Mucosa of rectum (tissue), 2 donors: ENCODE measurements around the gene PDIA2.

Experiments
- H3K27ac ChIP-seq, 2 donors: one replicate each; pipeline ENCODE4 v1.7.0; 2013; ENCODE audit warnings: inconsistent platforms in 2 of 2, low read depth in 2 of 2, low read length in 2 of 2
- H3K27me3 ChIP-seq, 2 donors: one replicate each; pipeline ENCODE4 v1.7.0; 2013; ENCODE audit warnings: low read length in 2 of 2; ENCODE audit not compliant: control insufficient read depth in 2 of 2, insufficient read depth in 2 of 2
- H3K36me3 ChIP-seq, 2 donors: one replicate each; pipeline ENCODE4 v1.7.0; 2013; ENCODE audit warnings: low read length in 2 of 2; ENCODE audit not compliant: control insufficient read depth in 2 of 2, insufficient read depth in 2 of 2
- H3K4me1 ChIP-seq, 2 donors: one replicate each; pipeline ENCODE4 v1.7.0; 2013; ENCODE audit warnings: low read length in 2 of 2, mild to moderate bottlenecking in 1 of 2; ENCODE audit not compliant: control insufficient read depth in 2 of 2, insufficient read depth in 2 of 2
- H3K4me3 ChIP-seq, 2 donors: one replicate each; pipeline ENCODE4 v1.7.0; 2013; ENCODE audit warnings: low read length in 2 of 2
- H3K9ac ChIP-seq, 2 donors: one replicate each; pipeline ENCODE4 v1.7.0; 2013; ENCODE audit warnings: low read length in 2 of 2, low read depth in 1 of 2, mild to moderate bottlenecking in 1 of 2
- H3K9me3 ChIP-seq, 2 donors: one replicate each; pipeline ENCODE4 v1.7.0; 2013; ENCODE audit warnings: low read length in 2 of 2; ENCODE audit not compliant: control insufficient read depth in 2 of 2
- donor health status: healthy.
- donor health status: Normal muscosa, but diverticular disease.

The PDIA2 gene

DNA sequence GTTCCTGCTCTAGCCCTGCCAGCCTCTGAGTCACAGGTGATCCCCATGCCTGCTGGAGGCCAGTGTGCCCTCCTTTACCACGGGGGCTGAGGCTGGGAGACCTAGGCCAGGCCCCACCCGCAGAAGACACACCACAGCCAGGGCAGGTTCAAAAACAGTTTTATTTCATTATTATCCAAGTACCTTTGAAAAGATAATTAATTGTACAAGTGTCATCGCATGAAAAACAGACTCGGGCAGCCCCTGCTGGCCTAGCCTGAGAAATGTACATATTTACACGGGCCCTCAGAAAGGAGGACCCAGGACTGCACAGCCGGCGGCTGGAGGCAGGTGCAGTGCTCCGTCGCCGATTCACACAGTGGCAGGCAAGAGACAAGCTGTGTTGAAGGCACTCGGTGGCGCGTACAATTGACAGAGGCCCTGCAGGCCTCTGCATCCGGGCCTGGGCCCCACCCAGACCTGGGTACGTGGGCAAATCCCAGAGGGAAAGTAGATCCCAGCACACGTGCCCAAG is 4.4 kb downstream of the PDIA2 start:
- H3K9ac ChIP-seq = no peak overlapping the region
- no peaks in the 10 kb centered on the region for H3K27me3 ChIP-seq
- H3K9me3 ChIP-seq = no peaks in the 10 kb centered on the region
- H3K4me3 ChIP-seq = no peak overlapping the region
- H3K27ac ChIP-seq = no peak overlapping the region
- no peaks in the 10 kb centered on the region for H3K4me1 ChIP-seq
- peaks cover 26 to 27% of the 10 kb centered on the region in 2 donors for H3K36me3 ChIP-seq

DNA sequence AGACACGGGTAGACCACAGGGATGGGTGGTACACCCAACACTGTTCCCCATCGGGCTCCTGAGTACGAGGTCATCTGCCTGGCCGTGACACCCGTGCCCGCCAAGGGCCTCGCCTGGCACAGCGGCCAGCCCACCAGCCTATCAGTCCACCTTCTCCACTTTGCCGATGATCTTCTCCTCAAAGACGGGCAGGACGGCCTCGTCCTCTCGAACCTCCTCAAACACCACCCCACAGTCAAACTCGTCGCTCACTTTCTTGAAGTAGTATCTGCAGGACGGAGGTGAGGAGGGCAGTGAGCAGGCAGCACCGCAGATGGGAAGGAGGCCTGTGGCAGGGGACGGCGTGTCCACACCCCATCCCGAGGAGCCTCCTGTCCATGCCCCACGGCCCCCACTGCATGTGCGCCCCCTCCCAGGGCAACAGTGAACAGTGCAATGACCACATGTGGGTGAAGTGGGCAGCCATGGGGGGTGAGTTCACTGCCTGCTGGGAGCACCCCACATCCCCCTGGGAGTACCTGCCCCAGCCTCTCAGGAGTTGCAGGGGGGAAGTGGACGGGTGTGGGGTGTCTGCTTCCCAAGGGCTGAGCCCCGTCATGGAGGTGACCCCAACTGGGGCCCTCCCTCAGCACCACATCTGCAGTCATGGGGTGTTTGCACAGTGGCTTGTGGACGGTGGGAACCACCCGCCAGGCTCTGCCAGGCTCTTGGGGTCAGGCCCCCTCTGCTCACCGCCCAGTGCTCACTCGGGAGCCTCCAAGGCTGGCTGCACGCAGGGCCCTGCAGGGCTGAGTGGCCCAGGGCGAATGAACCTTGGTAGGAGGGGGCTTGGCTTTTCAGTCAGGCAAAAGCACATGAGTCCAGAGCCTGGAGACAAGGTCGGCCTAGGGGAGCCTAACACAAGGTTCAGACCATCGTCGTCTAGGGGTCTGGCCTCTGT is 5.3 kb downstream of the PDIA2 start:
- H3K4me3 ChIP-seq = no peak overlapping the region
- H3K36me3 ChIP-seq = peaks cover 31 to 35% of the 10 kb centered on the region in 2 donors
- H3K9me3 ChIP-seq = no peaks in the 10 kb centered on the region

DNA sequence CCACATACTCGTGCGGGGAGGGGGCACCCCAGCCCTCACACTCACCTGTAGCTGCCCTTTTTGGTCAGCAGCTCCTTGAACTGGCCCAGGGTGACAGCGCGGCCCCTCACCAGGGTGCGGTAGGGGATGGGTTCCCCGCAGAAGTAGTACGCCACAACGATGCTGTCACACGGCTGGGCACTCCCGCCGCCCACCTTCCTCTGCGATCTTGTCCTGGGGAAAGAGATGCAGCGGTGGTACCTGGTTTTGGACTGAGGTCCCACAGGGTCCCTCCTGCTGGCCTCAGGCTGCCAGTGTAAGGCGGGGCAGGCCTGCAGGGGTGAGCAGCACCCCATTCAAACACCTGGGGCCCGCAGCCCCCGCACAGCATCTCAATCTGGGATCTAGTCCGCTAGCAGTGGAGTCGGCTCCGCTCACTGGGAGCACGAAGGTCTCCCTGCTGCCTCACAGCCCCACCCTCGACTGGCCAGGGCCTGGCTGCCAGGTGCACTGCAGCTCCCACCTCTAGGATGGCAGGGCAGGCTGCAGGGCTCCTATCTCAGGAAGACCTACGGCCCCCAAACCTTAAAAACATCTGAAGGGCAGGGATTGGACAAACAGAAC is 6.5 kb downstream of the PDIA2 start:
- Histone ChIP-seq H3K4me3 (no peak overlapping the region), H3K27me3 (no peaks in the 10 kb centered on the region), H3K9ac (no peak overlapping the region), H3K4me1 (no peaks in the 10 kb centered on the region), H3K27ac (no peak overlapping the region), H3K36me3 (peaks cover 33 to 36% of the 10 kb centered on the region in 2 donors), H3K9me3 (no peaks in the 10 kb centered on the region)

More for the DNA sequence above, 5.3 kb downstream of the PDIA2 start:
- H3K27ac ChIP-seq = no peak overlapping the region
- no peaks in the 10 kb centered on the region for H3K27me3 ChIP-seq
- H3K4me1 ChIP-seq = no peaks in the 10 kb centered on the region
- H3K9ac ChIP-seq = no peak overlapping the region

DNA sequence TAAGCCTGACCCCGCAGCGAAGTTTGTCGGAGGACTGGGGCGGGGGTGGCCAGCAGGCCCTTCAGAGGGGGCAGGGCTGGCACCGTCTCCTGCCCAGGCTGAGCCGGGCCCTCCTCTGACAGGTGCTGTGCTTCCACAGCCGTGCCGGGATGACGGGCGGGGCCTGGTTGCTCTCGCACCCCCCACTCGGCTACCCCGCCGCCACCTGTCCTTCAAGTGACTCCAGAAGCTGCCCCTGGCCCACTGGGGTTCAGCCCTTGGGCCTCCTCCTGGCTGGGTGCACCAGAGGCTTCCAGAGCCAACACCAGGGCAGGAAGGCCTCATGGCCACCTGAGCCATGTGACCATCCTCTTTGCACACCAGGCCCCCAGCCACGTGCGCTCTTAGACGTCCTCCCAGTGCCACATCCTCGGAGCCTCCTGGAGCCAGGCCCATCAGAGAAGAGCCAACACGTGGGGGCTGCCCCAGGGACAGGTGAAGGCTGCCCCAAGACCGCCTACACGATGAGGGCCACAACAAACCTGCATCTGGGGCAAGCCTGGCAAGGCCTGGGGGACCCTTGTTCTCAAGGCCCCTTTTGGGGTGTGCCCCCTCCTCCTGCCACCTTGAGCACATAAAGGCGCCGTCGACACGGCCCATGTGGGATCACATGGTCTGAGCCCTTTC is 7.2 kb downstream of the PDIA2 start:
- H3K4me1 ChIP-seq = no peaks in the 10 kb centered on the region
- H3K27ac ChIP-seq = no peak overlapping the region
- no peak overlapping the region for H3K4me3 ChIP-seq
- H3K36me3 ChIP-seq = peaks cover 33 to 36% of the 10 kb centered on the region in 2 donors
- no peak overlapping the region for H3K9ac ChIP-seq
- H3K27me3 ChIP-seq = no peaks in the 10 kb centered on the region
- no peaks in the 10 kb centered on the region for H3K9me3 ChIP-seq

DNA sequence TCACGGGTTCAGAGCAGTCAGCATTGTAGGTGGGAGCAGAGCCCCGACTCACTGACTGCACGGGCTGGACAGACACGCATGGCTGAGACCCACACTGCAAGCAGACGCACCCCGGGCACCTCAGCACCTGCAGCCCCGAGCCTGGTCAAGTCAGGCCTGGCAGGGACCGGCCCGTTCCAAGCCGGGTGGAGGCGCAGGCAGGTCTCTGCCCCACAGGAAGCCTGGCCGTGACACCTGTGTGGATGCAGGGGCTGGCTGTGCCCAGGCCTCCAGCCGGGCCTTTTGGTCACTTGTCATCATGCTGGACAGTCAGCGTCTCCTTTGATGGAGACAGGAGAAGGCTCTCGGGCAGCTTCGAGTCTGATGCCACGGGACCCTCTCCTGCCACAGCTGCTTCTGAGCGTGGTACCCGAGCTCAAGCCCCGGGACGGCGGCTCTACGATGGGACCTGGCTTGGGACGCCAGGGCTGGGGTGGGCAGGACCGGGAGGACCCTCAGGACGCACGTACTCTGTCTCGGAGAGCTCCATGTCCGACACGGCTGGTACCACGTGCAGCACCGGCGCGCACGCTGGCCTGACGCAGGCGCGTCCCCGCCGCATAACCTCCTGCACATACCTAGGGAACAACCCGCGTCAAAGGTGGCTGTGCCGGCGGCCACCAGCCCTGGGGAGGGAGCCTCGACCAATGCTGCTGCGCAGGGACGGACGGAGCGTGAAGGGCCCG is 7.9 kb downstream of the PDIA2 start:
- Histone ChIP-seq H3K4me1 (no peaks in the 10 kb centered on the region), H3K36me3 (peaks cover 33 to 36% of the 10 kb centered on the region in 2 donors), H3K27me3 (no peaks in the 10 kb centered on the region), H3K9ac (no peak overlapping the region), H3K4me3 (no peak overlapping the region), H3K27ac (no peak overlapping the region), H3K9me3 (no peaks in the 10 kb centered on the region)

DNA sequence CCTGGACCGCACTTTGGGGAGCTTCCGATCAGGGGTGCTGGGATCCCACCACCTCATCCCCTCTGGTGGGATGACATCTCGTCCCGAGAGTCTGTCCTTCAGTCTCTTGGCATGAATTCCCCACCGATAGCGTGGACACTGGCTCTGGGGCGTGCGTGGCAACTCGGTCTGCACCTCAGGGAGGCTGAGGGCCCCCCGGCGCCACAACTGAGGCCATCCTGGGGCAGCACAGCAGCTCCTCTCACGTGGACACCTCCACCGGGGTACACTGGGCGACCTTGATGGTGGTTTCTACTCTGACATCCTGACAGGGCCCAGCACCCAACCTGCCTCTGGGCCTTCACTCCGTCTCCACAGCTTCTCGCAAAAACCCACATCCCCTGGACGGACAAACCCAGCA is 8.6 kb downstream of the PDIA2 start:
- Histone ChIP-seq H3K27me3 (no peaks in the 10 kb centered on the region), H3K27ac (no peak overlapping the region), H3K4me3 (no peak overlapping the region), H3K36me3 (peaks cover 36% of the 10 kb centered on the region in 2 donors), H3K9ac (no peak overlapping the region), H3K9me3 (no peaks in the 10 kb centered on the region), H3K4me1 (no peaks in the 10 kb centered on the region)

DNA sequence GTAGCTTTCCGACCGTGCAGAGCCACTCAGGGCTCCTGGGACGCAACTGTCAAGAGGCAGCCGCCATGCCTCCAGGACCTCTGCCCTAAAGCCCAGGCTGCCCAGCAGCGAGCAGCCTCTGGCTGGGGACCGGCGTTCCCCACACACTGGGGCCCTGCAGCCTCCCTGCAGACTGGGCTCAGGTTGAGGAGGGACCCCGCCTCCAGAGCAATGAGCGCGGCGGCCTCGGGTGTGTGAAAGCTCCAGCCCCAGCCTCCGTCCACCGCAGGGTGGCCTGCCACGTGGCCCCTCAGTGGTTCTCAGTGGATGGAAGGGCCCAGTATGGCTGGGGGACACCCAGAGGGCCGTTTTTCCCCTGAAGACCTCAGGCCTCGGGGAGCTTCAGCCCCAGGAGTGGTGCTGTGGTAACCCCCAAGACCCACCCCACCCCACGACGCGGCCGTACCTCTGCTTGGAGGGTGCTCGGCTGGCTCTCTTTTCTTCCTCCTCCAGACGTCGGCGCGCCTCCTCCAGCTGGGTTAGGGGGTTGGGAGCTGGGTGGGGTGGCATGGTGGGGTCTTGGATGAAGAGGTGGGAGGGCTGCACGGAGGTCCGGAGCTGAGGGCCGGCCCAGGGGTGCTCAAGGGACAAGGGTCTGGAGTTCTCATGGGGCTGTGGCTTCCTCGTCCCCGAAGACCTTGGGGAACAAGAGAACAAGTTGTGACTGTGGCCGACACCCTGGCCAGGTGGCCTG is 10.2 kb downstream of the PDIA2 start:
- Histone ChIP-seq H3K9me3 (no peaks in the 10 kb centered on the region), H3K36me3 (peaks cover 37 to 42% of the 10 kb centered on the region in 2 donors), H3K4me3 (no peak overlapping the region), H3K9ac (no peak overlapping the region), H3K27me3 (no peaks in the 10 kb centered on the region), H3K27ac (no peak overlapping the region), H3K4me1 (no peaks in the 10 kb centered on the region)

DNA sequence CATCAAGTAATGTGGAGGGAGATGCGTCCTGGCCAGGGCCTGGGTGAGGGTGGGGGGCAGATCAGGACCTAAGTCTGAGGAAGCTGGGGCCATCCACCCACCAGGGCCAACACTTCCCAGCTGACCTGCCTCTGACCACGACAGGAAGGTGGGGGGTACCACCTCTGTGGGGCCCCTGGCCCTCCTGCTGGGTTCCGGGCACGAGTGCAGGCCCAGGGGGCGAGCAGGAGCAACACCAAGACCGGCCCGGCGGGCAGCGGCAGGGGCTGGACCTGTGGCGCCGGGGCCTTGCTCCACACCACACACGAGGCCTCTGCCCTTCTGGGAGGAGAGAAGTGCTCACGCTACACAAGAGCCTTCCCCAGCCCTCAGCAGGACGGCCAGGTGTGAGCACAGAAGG is 13.3 kb downstream of the PDIA2 start:
- Histone ChIP-seq H3K36me3 (peaks cover 27 to 28% of the 10 kb centered on the region in 2 donors), H3K27ac (no peak overlapping the region), H3K4me1 (no peaks in the 10 kb centered on the region), H3K9ac (no peak overlapping the region), H3K4me3 (no peak overlapping the region), H3K9me3 (no peaks in the 10 kb centered on the region), H3K27me3 (no peaks in the 10 kb centered on the region)

DNA sequence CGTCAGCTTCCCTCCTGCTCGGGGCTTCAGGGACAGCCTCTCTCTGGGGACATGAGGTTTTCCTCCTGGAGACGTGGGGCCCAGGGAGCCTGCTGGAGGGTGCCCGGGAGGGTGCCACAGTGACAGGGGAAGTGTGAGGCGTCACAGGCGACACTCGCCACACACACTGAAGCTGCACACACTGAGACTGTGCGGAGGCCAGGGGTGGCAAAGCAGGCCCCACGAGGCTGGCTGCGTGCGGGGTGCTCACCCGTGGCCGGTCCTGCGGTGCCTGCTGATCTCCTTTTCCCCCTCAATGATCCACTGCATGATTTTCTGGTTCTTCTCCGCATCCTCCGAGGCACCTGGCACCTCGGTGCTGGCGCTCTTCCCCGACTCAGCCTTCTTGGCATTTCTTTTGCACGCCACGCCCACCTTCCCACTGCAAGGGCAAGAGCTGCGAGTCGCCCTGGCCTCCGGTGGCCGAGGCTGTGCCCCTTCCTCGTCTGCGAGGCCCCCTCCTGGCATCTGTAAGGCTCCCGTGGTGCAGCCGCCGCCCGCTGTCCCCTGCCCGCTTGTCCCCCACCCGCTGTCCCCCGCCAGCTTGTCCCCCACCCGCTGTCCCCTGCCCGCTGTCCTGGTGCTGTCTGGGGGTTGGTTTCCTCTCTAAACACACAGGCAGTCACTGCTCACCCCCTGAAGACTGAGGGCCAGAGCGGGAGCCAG is 14.0 kb downstream of the PDIA2 start:
- no peak overlapping the region for H3K4me3 ChIP-seq
- H3K27me3 ChIP-seq = no peaks in the 10 kb centered on the region
- H3K9ac ChIP-seq = no peak overlapping the region
- H3K36me3 ChIP-seq = peaks cover 25% of the 10 kb centered on the region in 2 donors
- no peaks in the 10 kb centered on the region for H3K4me1 ChIP-seq
- H3K9me3 ChIP-seq = no peaks in the 10 kb centered on the region
- no peak overlapping the region for H3K27ac ChIP-seq
